CD4-positive, alpha-beta T cell treated with Interleukin-6 for 4 hours (primary cell): ENCODE measurements around the gene AMPD3.
"Not testable (repeated sequence)": the region's sequence is repeated elsewhere in the genome, so short reads cannot be mapped to it uniquely, and the experiment has no call there.

Experiments
- DNase-seq: peaks from one replicate; pipeline ENCODE4 v3.0.0-alpha.2; 2020; ENCODE audit warnings: mixed read lengths

Gene AMPD3

DNA sequence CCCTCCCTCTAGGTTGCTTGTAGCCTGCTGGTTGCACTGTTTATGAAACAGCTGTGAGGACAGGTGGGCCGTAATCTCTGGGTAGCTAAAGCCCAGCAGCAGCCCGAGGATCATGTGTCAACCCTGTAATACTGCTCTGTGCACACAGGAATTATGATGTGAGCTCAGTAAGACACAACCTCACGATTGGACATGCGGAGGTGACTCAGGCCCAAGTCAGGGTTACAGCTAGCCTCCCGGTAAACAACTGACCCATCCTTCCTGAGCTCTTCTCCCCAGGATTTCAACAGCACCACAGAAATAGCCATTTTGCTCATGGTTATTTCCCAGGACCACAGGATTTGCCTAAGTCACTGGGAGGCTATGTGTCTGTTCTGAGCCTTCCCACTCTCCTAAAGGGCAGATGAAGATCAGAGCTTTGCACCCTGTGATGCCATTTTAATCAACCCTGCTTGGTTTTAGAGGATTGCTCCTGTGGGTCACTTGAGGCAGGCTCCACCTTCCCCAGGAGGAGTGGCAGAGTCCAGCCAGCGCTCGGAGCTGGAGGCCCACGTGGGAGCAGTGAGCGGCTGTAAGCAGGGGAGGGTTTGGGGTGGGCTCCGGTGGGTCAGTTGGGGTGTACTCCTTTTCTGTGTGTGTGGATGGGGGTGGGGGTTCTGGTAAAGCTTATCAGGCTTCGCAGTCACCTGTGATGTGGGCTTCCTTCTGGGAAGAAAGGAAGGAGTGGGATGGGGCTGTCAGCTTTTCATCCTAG is at the start of gene AMPD3:
TSS of gene AMPD3 (plus strand) at position 387 of the 754 bp plus-strand sequence. CDS start 6,256 bp downstream, outside the sequence.
- no peak for DNase-seq

DNA sequence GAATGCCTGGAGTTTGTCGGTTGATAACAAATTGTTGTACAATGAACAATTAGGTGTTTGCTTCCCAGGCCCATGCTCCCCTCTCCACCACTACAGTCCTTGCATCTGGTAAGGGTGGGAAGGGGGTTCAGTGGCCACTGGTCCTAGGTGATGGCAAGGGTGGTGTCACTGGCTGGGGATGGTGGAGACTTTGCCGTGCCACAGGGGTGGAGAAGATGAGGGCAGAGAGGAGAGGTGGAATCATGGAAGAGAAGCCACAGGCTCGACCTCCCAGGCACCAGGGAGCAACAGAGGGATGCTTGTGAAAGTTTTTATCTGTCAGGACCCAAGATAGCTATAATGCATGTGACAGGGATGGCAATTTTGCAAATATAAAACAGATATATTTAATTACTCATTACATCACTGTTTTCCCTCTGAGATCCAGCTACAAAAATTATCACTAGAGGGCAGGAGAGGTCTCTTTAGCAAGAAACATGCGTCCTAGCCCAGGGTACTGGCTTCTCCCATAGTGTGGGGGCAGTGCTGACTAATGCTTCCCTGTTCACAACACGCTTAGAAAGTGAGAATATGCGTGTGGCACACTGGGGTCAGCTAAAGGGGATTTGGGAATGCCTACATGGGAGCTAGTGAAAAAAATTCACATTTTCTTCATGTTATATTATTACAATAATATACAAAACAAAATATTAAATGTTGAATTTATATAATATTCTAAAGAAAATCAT is 49.0 kb upstream of the AMPD3 start:
- peak; percentile 66 for DNase-seq

DNA sequence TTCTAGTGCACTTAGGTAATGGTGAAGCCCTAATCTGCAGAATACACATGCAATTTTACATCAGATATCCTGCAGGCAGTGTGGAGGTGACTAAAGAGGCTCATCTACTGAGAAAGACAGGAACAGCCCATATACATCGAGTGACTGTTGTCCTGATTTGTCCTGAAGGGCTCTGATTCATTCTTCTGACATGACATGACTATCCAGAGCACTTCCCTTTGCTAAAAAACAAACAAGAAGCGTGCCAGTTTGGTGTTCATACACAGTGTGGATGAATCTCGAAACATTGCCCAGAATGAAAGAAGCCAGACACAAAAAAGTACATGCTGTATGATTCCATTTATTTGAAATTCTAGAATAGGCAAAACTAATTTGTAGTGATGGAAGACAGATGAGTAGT is 48.0 kb upstream of the AMPD3 start:
- no peak for DNase-seq

DNA sequence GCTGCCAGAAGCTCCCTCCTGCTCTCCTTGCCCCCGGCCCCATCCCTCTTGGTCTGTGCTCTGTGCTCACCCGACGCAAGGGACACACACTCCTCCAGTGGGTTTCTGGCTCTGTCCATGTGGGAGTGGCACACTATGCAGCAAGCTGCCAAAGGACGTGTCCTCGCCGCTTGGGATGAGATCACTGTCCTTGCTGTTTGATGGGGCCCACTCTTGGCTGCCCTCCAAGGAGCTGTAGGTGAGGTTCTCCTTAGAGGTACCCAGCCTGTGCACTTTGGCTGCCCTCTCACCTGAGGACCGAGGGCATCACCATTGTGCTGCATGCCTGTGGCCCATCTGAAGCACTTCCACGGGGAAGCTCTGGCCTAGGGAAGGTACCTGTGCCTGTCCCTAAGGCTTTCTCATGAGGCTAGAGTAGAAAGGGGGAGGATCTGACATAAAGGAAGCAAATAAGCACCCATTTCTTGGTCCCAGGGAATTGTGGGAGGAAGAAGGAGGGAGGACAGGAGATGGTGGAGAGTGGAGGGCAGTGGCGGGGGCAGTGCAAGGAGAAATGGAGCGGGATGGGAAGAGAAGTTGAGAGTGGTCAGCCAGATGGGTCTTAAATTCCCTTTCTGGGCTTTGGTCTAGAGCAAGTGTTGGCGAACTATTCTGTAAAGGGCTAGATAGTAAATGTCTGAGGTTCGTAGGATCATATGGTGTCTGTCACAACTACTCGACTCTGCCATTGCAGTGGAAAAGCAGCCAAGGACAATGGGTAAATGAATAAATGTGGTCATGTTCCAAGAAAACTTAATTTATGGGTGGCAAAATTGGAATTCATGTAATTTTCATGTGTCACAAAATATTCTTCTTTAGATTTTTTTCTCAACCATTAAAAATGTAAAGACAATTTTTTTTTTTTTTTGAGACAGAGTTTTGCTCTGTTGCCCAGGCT is 47.0 kb upstream of the AMPD3 start:
- no peak for DNase-seq

DNA sequence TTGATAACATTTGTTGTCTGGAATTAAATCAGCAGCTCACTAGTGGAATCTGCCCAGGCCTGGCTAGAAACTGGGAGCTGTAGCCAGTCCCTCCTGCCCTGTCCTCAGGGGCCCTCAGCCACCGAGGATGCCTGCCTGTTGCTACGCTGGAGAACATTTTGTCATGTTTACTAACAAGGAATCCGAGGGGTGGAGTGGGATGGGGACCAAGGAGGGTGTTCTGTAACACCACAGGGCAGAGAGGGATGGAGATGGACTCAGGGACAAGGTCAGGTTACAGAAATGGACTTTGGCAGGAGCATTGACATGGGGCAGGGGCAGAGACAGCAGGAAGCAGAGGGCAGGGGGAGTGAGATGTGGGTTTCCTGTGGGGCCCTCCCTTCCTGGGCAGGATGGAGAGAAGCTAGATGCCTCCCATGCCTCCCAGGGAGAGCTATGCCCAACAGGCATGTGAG is 45.8 kb upstream of the AMPD3 start:
- peak; percentile 15 for DNase-seq

DNA sequence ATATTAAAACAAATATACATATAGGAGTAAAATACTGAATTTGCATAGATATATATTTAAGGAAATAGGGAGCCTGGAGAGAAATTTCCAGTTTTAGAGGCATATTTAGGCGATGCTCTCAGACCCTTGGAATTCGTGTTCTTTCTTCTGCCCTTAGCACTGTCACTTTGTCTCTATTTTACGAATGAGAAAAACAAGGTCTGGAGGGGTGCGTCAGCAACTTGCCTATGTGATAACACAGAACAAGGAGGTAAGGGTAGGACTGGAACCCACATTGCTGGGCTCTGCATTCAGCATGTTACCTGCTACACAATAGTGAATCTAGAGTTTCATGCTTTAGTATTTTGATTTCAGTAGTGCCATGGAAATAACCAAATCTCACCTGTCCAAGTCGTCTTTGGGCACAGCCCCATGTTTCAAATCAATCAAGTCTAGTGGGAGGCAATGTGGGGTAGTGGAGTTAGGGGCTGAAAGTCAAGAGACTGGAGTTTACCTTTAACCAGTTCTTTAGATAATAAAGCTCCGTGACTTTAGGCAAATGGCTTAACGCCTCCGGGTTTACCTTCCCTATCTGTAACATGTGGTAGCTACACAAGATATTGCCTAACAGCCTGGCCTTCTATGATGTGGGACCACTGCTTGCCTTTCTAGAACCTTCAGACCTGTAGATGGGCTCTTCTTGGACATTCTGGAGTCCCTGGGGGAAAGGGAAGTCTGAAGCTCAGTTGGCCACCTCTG is 44.8 kb upstream of the AMPD3 start:
- no peak for DNase-seq

DNA sequence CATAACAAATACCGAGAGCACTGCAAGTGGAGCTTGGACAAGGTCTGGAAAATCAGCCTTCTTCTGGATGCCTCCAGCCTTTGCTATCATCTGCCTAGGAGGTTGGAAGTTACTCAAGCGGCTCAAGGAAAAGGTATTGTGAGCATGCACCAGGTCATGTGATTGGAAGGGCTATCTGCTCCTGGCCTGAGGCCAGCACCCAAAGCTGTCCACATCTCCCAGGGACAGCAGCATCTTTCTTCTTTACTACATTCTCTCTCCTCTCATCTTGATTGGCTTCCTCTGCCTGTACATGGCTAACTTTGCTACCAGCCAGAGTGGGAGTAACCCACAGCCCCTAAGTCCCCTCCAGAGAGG is 44.2 kb upstream of the AMPD3 start:
- DNase-seq = no peak

DNA sequence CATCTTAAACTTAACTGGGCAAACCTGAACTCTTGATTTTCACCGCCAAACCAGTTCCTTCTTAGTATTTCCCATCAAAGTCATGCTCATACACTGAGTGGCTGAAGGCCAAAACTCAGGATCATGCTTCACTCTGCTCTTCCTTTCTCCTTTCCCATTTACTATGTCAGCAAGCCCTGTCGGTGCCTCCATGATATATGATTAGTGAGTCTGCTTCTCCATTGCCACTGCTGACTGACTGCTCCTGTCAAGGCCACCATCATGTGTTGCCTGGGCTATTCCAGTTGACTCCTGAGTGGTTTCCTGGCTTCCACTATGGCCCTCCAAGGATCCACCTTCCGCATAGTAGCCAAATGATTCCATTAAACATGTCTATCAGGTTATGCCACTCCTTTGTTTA is 42.8 kb upstream of the AMPD3 start:
- no peak for DNase-seq

DNA sequence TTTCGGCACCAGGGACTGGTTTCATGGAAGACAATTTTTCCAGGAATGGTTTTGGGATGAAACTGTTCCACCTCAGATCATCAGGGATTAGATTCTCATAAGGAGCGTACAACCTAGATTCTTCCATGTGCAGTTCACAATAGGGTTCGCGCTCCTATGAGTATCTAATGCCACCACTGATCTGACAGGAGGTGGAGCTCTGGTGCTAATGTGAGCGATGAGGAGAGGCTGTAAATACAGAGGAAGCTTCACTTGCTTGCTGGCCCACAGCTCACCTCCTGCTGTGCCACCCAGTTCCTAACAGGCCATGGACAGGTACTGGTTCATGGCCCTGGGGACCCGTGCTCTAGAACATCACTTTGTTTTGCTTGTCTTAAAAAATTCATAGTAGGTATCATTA is 41.8 kb upstream of the AMPD3 start:
- DNase-seq = peak; percentile 66

DNA sequence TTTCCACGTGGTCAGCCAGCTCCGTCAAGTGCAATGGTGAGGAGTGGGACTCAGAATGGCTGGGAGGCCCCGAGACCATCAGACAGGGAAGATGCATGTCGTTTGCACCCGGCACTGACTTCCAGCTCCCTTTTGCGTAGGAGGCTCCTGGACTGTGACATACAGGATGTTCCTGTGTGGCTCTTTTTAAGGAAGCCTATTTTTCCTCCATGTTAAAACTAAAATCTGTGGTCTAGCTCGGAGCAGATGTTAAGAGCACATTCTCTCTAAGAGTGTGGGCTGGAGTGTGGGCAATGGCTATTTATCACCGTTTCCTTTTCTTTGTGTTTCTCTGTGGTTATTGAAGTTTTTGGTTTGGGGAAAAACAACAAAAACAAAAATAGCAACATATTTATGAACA is 40.9 kb upstream of the AMPD3 start:
- no peak for DNase-seq

DNA sequence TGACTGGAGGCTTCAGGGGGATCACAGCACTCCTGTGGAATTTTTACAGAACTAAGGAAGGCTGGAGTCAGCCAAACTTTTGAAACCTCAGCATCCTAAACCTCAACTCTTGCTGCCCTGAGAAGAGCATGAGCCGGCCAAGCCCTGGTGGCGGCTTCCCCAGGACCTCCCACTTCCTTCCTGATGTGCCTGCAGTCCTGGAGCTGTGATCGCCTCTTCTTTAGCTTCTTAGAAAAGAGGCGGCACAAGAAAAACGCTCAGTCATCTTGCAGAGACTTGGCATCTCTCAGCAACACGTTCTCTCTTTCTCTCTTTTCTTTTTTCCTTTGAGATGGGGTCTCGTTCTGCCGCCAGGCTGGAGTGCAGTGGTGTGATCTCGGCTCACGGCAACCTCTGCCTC is 40.4 kb upstream of the AMPD3 start:
- DNase-seq = peak; percentile 48

DNA sequence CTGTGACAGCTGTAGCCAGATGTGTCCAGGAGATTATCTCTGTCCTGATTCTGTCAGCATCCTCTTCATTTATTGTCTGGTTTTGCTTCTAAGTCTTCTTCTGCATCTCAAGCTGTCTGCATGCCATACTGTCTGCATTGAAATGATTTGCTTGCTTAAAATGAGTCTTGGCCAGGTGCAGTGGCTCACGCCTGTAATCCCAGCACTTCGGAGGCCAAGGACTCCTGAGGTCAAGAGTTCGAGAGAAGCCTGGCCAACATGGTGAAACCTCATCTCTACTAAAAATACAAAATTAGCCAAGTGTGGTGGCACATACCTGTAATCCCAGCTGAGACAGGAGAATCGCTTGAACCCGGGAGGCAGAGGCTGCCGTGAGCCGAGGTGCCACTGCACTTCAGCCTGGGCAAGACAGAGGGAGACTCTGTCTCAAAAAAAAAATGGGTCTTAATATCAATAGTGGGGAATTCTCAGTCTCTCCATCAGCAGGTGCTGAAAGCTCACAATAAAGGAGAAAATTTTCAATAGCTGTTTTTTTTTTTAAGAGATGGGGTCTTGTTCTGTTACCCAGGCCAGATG is 39.2 kb upstream of the AMPD3 start:
- DNase-seq = no peak

DNA sequence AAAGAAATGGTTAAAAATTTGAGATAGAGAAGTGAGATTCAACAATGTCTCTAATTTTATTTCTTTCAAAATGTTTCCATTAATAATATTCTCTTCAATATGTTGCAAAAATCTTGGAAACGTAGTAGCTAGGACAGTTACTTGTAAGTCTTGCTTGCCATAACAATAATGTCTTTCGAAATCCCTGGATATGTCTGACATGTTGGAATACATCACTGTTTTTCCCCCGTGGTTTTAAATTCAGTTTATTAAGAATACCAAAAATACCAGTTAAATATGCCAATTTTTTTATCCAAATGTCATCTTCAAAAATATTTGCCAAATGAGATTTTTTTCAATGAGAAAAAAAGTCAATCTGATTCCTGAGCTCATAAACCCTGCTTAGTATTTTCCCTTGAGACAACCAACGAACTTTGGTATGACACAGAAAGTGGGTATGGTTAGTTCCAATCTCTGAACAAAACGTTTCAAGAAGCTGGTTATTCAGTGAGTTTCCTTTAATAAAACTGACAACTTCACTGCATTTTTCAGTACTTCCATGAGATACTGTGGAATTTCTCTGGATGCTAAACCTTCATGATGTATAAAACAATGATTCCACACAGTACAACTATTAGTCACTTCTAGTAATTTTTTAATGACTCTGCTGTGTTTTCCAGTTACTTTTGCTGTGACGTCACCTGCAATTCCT is 36.7 kb upstream of the AMPD3 start:
- DNase-seq = no peak

DNA sequence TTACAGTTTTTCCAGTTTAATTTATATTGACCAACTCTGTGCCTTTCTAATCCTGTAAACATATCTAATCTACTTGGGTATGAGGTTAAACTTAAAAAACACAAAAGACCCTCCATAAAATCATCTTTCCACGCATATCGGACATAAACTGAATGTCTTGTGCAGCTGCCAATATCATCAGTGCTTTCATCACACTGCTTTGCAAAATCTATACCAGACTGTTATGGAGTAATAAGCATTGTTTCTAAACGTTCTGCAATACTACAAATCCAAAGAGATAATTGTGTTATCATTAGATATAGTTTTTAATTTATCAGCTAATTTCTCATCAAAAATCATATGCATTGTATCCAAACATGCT is 36.1 kb upstream of the AMPD3 start:
- DNase-seq = no peak

DNA sequence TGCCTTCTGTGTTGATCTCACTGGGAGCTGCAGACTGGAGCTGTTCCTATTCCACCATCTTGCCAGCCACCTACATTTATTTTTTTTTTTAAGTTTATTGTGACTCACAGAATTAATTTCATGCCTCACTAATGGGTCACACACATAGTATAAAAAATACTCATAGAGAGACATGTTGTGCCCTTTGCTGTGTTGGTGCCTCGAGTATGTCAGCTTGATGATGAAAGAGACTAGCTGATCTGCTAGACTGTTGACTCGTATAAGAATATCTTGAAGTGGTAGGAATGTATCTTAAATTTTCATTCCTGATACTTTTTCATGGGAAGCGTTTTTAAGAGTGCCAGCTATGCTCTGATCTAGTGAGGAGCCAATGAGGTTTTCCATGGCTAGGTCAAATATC is 28.6 kb upstream of the AMPD3 start:
- DNase-seq = no peak

DNA sequence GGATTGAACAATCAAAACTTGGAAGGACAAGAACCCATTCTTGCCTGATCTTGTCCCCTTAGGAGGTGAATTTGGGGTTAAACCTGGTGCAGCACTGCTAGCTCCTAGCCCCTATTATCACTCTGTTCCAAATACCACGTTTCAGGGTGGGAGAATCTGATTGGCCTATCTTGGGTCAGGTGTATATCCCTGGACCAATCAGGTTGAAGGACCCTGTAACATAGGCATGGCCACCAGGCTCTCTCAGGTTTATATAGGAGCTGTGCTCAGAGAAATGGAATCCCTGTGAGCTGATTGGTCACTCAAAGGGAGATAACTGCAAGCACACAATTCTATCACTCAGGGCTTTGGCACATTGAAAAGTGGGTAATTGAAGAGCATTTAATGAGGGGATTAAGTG is 26.6 kb upstream of the AMPD3 start:
- DNase-seq = no peak

DNA sequence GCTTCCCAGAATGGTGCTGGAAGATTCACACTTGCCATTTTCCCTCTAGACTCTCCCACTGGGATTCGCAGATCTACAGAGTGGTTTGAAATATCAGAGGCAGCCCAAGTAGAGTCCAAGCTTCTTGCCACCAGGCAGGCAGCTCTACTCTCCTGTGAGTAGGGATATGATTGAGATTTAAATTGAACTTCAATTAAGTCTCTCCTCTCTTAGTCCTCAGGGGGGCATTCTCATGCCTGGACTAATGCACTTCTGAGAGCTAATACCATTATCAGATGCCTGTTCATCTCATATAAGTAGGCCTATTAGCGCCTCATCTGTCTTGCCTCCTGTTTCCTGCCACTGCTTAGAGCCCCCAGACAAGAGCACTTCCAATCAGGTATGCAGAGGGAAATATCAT is 25.5 kb upstream of the AMPD3 start:
- no peak for DNase-seq

DNA sequence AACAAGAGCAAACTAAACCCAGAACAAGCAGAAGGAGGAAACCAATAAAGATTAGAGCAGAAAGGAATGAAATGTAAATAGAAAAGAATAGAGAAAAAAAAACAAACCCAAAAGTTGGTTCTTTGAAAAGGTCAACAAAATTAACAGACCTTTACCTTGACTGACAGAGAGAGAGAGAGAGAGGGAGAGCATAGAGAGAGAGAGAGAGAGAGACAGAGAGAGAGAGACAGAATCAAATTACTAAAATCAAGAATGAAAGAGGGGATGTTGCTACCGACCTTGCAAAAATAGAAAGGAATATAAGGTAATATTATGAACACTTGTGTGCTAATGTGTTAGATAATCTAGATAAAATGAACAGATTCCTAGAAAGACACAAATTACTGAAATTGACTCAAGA is 22.6 kb upstream of the AMPD3 start:
- no peak for DNase-seq

DNA sequence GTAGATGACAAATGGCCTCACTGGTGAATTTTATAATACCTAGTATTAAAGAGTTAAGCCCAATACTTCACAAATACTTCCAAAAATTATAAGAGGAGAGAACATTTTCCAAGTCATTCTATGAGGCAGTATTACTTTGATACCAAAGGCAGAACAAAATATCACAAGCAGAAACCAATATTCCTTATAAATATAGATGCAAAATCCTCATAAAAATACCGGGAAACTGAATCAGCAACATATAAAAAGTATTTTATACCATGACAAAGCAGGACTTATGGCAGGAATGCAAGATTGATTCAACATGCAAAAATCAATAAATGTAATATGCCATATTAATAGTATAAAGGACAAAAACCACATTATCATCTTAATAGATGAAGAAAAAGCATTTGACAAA is 22.1 kb upstream of the AMPD3 start:
- no peak for DNase-seq

DNA sequence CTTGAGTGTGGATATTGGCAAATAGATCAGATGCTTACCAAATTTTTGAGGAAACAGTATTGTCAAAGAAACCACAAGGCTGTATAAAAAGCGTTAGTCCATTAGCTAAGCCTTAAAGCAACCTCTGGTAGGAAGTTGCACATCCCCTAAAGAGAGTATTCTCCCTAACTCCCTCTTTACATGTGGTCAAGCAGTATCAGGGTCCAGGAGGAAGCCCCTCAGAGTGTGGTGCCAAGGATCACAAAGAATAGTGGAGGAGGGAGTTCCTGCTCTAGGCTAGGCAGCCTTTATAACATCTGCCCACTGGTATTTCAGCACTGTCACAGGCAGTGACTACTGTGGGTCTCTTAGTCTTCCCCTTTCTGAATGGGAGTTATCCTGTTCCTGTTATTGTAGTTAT is 18.8 kb upstream of the AMPD3 start:
- no peak for DNase-seq

DNA sequence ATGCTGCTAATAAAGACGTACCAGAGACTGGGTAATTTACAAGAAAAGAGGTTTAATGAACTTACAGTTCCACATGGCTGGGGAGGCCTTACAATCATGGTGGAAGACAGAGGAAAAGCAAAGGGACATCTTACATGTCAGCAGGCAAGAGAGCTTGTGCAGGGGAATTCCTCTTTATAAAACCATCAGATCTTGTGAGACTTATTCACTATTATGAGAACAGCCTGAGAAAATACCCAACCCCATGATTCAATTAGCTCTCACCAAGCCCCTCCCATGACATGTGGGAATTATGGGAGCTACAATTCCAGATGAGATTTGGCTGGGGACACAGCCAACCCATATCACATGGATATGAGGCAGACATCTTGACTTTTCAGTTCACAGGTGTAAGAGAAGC is 18.4 kb upstream of the AMPD3 start:
- DNase-seq = not testable (repeated sequence)

DNA sequence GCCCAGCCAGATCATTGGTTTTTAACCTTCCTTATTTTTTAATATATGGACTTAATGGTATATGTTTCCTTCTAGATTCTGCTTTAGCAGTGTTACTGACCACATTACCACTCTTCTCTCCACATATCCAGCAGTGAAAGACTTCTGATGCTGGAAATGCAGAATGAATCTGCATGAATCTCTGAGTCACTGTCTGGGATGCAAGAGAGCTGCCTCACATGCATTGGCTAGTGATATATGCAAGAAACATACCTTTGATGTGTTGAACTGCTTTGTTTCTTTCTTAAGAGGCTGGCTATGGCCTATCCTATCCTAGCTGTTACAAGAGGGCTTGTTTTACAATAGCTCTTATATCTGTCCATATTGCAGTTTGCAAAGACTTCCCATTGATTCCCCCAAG is 16.6 kb upstream of the AMPD3 start:
- no peak for DNase-seq
